ENCODE data around the gene PARP1. TPM values are rescaled to one million over a fixed set of nuclear protein-coding genes. Genes with fewer than 3 reads are reported as not detected.

Gene PARP1
- total RNA-seq, 6 experiments from 2014 or later: 62.5 to 95.6 (median 91.9) TPM

DNA sequence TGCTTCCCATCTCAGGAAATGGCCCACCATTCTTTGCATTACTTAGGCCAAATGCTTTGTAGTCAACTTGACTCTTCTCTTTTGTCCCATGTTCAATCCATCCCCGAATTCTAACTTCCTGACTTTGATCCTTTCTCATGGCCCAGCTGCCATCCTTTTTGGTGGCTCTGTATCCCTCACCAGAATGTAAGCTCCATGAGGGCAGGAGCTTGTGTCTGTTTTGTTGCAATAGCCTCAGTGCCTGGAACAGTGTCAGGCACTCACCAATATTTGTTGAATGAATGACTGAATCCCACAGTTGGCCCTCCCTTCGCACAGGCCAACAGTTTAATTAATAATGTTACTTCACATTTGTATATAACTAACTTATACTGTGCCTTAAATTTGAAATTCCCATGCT, 3.1 kb upstream of the PARP1 start:
- Mint-ChIP-seq H3K27me3 (ENCODE audit: insufficient read depth) (peaks cover 23% of the 10 kb centered on the region), H3K4me1 (ENCODE audit: low read depth) (peaks cover 13% of the 10 kb centered on the region), H3K9me3 (no peaks in the 10 kb centered on the region), H3K36me3 (ENCODE audit: low read depth) (no peaks in the 10 kb centered on the region), H3K4me3 (no peak overlapping the region), H3K27ac (no peak overlapping the region)
- DNase-seq: no peak
- TF ChIP-seq, protein P1, sequence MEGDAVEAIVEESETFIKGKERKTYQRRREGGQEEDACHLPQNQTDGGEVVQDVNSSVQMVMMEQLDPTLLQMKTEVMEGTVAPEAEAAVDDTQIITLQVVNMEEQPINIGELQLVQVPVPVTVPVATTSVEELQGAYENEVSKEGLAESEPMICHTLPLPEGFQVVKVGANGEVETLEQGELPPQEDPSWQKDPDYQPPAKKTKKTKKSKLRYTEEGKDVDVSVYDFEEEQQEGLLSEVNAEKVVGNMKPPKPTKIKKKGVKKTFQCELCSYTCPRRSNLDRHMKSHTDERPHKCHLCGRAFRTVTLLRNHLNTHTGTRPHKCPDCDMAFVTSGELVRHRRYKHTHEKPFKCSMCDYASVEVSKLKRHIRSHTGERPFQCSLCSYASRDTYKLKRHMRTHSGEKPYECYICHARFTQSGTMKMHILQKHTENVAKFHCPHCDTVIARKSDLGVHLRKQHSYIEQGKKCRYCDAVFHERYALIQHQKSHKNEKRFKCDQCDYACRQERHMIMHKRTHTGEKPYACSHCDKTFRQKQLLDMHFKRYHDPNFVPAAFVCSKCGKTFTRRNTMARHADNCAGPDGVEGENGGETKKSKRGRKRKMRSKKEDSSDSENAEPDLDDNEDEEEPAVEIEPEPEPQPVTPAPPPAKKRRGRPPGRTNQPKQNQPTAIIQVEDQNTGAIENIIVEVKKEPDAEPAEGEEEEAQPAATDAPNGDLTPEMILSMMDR (IDR thresholded peaks at IDR 0.05): no peak

DNA sequence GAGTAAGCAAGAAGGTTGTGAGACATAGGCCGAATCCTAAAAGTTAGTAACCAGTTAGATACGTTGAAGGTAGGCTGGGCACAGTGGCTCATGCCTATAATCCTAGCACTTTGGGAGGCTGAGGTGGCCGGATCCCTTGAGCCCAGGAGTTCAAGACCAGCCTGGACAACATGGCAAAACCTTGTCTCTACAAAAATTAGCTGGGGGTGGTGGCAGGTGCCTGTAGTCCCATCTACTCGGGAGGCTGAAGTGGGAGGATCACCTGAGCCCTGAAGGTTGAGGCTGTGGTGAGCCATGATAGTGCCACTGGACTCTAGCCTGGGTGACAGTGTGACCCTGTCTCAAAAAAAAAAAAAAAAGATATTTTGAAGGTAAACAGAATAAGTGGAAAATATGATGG, 1.5 kb upstream of the PARP1 start:
- H3K4me3 Mint-ChIP-seq: no peak overlapping the region
- H3K36me3 Mint-ChIP-seq (ENCODE audit: low read depth): no peaks in the 10 kb centered on the region
- TF ChIP-seq, protein P1 (IDR thresholded peaks at IDR 0.05): no peak
- H3K27ac Mint-ChIP-seq: no peak overlapping the region
- no peak for DNase-seq
- no peaks in the 10 kb centered on the region for H3K9me3 Mint-ChIP-seq
- H3K4me1 Mint-ChIP-seq (ENCODE audit: low read depth): peaks cover 28% of the 10 kb centered on the region
- peaks cover 23% of the 10 kb centered on the region for H3K27me3 Mint-ChIP-seq (ENCODE audit: insufficient read depth)

DNA sequence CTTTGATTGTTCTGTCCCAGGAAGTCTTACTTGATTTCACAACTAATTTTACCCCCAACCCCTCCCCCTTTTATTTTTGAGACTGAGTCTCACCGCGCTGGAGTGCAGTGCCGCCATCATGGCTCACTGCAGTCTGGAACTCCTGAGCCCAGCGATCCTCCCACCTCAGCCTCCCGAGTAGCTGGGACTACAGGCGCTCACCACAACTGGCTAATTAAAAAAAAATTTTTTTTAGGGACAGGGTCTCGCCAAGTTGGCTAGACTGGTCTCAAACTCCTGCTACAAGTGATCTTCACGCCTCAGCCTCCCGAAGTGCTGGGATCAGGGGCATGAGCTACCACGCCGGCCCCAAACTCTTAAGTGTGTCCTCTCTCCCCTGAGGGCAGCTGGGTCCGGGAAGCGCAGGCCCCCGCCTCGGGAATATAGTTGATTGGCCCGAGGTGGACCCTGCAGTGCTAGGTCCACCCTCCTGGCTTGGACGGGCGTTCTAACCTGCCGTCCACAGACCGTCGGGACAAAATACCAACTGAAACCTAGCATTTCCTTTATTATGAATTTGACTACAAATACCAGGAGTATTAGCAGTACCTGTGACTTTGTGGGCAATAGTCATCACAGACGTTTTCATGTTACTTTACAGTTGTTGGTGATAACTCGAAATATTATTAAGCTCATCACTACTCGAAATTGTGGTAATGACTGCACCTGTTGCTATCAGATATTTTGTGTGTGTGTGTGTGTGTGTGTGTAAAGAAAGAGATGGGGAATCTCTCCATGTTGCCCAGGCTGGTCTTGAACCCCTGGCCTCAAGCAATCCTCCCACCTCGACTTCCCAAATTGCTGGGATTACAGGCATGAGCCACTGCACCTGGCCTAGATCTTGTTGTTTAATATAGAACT, 642 bp upstream of the PARP1 start:
- Mint-ChIP-seq H3K36me3 (ENCODE audit: low read depth) (no peaks in the 10 kb centered on the region), H3K4me1 (ENCODE audit: low read depth) (peaks cover 37% of the 10 kb centered on the region), H3K9me3 (no peaks in the 10 kb centered on the region), H3K27me3 (ENCODE audit: insufficient read depth) (peaks cover 18% of the 10 kb centered on the region), H3K4me3 (peak overlapping the region; percentile 99), H3K27ac (peak overlapping the region; percentile 32; the same call in 1 of the 2 replicates)
- TF ChIP-seq, protein P1 (IDR thresholded peaks at IDR 0.05): peak; percentile 52
- no peak for DNase-seq

DNA sequence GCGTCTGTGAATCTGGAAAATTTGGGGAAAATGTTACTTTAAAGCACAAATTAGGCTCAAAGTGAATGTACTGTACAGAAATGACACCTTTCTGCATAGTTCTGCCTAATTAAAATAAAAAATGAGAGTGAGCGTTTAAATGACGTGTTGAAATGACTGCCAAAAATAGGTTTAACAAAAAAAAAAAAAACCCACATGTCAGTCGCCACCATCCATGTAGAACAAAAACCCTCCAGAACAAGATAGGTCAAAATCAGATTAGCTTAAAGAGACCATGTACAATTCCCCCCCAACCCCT, 745 bp downstream of the PARP1 start:
- Mint-ChIP-seq H3K36me3 (ENCODE audit: low read depth) (no peaks in the 10 kb centered on the region; the same call in 1 of the 2 replicates), H3K4me1 (ENCODE audit: low read depth) (peaks cover 41% of the 10 kb centered on the region), H3K9me3 (no peaks in the 10 kb centered on the region), H3K27ac (peak overlapping the region; percentile 84), H3K4me3 (peak overlapping the region; percentile 99), H3K27me3 (ENCODE audit: insufficient read depth) (peaks cover 11% of the 10 kb centered on the region)
- TF ChIP-seq, protein P1 (IDR thresholded peaks at IDR 0.05): no peak
- DNase-seq: no peak

DNA sequence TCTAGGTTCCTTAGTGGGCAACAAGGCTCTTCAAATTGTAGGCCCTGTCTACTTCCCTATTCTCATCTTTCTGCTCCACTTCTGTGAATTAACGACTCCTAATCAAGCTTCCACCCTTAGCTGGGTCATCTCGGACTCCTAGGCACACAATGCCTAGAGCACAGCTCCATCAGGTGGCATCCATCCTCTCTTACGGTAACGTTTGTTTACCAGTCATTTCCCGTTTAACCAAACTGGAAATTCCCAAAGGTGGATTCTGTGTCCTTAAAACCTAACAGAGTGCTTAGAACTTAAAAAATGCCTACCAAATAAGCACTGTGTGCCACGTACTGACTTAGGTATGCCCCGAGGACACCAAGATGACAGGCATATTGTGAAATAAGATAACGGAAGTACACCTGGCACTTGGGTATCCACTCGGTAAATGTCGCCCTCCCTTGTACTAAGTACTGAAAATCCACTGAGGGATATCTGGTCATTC, 1.5 kb downstream of the PARP1 start:
- Mint-ChIP-seq H3K36me3 (ENCODE audit: low read depth) (peaks cover 3% of the 10 kb centered on the region; the same call in 1 of the 2 replicates), H3K4me3 (peak overlapping the region; percentile 99), H3K27me3 (ENCODE audit: insufficient read depth) (peaks cover 6% of the 10 kb centered on the region), H3K9me3 (no peaks in the 10 kb centered on the region), H3K4me1 (ENCODE audit: low read depth) (peaks cover 41% of the 10 kb centered on the region), H3K27ac (peak overlapping the region; percentile 84)
- DNase-seq: peak; percentile 19
- TF ChIP-seq, protein P1 (IDR thresholded peaks at IDR 0.05): no peak
